Endodermal cell (in vitro differentiated cells): Measurements from ENCODE around the gene APOBEC3A. TPM values are rescaled to one million over a fixed set of nuclear protein-coding genes. Genes with fewer than 3 reads are reported as not detected.
"Not testable (repeated sequence)": the region's sequence is repeated elsewhere in the genome, so short reads cannot be mapped to it uniquely, and the experiment has no call there.

Source experiments
- DNase-seq: peaks from one replicate; pipeline ENCODE4 v3.0.0-alpha.2; 2017
- H3K27ac ChIP-seq: 2 replicates; pipeline ENCODE4 v1.5.1; 2013; ENCODE audit warnings: mild to moderate bottlenecking, low read depth, low read length, moderate library complexity
- H3K27me3 ChIP-seq: 2 replicates; pipeline ENCODE4 v1.6.1; 2013; ENCODE audit warnings: mild to moderate bottlenecking, low read length, moderate library complexity; ENCODE audit not compliant: insufficient read depth, control insufficient read depth, poor library complexity, severe bottlenecking
- H3K36me3 ChIP-seq: 2 replicates; pipeline ENCODE4 v1.7.0; 2013; ENCODE audit warnings: mild to moderate bottlenecking, low read length, moderate library complexity; ENCODE audit not compliant: control insufficient read depth, insufficient read depth
- H3K4me1 ChIP-seq: one replicate; pipeline ENCODE4 v1.7.0; 2013; ENCODE audit warnings: low read length; ENCODE audit not compliant: control insufficient read depth, insufficient read depth
- H3K4me3 ChIP-seq: 2 replicates; pipeline ENCODE4 v1.5.1; 2013; ENCODE audit warnings: mild to moderate bottlenecking, low read length, moderate library complexity
- H3K9ac ChIP-seq: 2 replicates; pipeline ENCODE4 v1.6.1; 2013; ENCODE audit warnings: mild to moderate bottlenecking, low read length, moderate library complexity; ENCODE audit not compliant: poor library complexity, severe bottlenecking; ENCODE audit errors: extremely low read depth
- H3K9me3 ChIP-seq: 2 replicates; pipeline ENCODE4 v1.6.1; 2013; ENCODE audit warnings: mild to moderate bottlenecking, low read length, moderate library complexity; ENCODE audit not compliant: control insufficient read depth
- H3K27ac Mint-ChIP-seq: 2 replicates; pipeline ENCODE4 v1.8.0; 2020; ENCODE audit warnings: mixed read lengths
- H3K27me3 Mint-ChIP-seq: 2 replicates; pipeline ENCODE4 v1.8.0; 2021; ENCODE audit warnings: mild to moderate bottlenecking, mixed read lengths; ENCODE audit not compliant: insufficient read depth
- H3K36me3 Mint-ChIP-seq: 2 replicates; pipeline ENCODE4 v1.8.0; 2020; ENCODE audit warnings: low read depth, mixed read lengths
- H3K4me1 Mint-ChIP-seq: 2 replicates; pipeline ENCODE4 v1.8.0; 2020; ENCODE audit warnings: mixed read lengths
- H3K4me3 Mint-ChIP-seq: 2 replicates; pipeline ENCODE4 v1.8.0; 2020; ENCODE audit warnings: mild to moderate bottlenecking, moderate library complexity, mixed read lengths
- H3K9me3 Mint-ChIP-seq: 2 replicates; pipeline ENCODE4 v1.8.0; 2020; ENCODE audit warnings: mild to moderate bottlenecking, mixed read lengths
- WGBS, 2 experiments: methylation state at CpG; one replicate each; pipeline versions ENCODE4 v1.1.5 to v1.1.7; 2013; ENCODE audit warnings: missing lambda C conversion rate in 2 of 2, mixed read lengths in 1 of 2; ENCODE audit not compliant: insufficient coverage in 1 of 2, insufficient read length in 1 of 2; 5-methylcytosine and 5-hydroxymethylcytosine counted together
- total RNA-seq, 2 donors: library from RNA; stranded (reverse); fragmentation: NEBNext Ultra II Directional in 1 of 2; extraction: Animal tissue kit (Norgen Biotek cat#: 25700) in 1 of 2; gene quantifications; 2 replicates in 1 of 2; 3 replicates in 1 of 2; pipeline ENCODE4 v1.2.1, GENCODE V29; 2021
- TF ChIP-seq, protein P1 (sequence below): fragments of 200-600 bp; sonication (generic); conservative IDR thresholded peaks from 2 replicates; pipeline ENCODE4 v1.5.0; 2021; ENCODE audit warnings: antibody characterized with exemption, mild to moderate bottlenecking

APOBEC3A gene
- total RNA-seq, 2 donors from 2014 or later, result not detected

DNA sequence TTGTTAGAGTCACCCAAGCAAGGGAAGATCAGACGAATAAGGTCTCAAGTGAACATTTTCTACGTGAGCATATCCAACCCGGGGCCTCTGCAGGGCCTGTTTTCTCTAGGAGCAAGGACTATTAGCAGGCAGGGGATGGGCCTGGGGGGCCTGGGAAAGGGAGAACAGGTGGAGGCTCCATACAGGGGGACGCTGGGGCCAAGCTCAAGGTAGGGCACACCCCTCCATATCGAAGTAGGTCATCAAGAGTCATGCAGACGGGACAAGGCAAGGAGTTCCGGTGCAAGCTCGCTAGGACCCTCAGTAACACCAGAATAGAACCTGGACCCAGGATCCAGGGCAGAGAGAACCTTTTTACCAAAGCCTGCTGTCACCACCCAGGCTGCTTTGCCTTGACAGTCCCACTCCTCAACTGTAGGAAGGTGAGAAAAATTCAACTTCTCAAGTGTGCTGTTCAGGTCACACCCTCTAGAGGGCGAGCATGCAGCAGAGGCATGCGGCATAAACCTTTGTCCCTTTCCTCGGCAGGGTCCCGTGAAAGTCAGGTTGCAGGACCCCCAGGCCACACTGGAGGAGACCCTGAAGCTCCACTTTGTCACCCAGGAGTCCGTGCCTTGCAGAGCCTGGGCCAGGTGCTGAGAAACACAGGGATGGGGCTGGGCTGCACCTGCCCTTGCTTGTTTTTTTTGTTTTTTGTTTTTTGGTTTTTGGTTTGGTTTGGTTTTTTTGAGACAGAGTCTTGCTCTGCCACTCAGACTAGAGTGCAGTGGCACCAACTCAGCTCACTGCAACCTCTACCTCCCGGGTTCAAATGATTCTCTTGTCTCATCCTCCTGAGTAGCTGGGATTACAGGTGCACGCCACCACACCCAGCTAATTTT lies 16.1 kb downstream of the APOBEC3A start:
- Histone ChIP-seq H3K27me3 (no peaks in the 10 kb centered on the region), H3K9ac (no peak overlapping the region), H3K4me1 (no peaks in the 10 kb centered on the region), H3K4me3 (no peak overlapping the region), H3K9me3 (peaks cover 20% of the 10 kb centered on the region), H3K27ac (no peak overlapping the region), H3K36me3 (no peaks in the 10 kb centered on the region)
- Mint-ChIP-seq H3K36me3 (no peaks in the 10 kb centered on the region), H3K9me3 (peaks cover 36% of the 10 kb centered on the region), H3K27me3 (peaks cover 9% of the 10 kb centered on the region), H3K27ac (no peak overlapping the region), H3K4me1 (no peaks in the 10 kb centered on the region), H3K4me3 (no peak overlapping the region)
- 37 to 60% methylated on average over 11 to 15 of the region's 15 CpGs for WGBS, 2 experiments
- peak; percentile 90 for DNase-seq
- TF ChIP-seq, protein P1, sequence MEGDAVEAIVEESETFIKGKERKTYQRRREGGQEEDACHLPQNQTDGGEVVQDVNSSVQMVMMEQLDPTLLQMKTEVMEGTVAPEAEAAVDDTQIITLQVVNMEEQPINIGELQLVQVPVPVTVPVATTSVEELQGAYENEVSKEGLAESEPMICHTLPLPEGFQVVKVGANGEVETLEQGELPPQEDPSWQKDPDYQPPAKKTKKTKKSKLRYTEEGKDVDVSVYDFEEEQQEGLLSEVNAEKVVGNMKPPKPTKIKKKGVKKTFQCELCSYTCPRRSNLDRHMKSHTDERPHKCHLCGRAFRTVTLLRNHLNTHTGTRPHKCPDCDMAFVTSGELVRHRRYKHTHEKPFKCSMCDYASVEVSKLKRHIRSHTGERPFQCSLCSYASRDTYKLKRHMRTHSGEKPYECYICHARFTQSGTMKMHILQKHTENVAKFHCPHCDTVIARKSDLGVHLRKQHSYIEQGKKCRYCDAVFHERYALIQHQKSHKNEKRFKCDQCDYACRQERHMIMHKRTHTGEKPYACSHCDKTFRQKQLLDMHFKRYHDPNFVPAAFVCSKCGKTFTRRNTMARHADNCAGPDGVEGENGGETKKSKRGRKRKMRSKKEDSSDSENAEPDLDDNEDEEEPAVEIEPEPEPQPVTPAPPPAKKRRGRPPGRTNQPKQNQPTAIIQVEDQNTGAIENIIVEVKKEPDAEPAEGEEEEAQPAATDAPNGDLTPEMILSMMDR, result peak; percentile 88

DNA sequence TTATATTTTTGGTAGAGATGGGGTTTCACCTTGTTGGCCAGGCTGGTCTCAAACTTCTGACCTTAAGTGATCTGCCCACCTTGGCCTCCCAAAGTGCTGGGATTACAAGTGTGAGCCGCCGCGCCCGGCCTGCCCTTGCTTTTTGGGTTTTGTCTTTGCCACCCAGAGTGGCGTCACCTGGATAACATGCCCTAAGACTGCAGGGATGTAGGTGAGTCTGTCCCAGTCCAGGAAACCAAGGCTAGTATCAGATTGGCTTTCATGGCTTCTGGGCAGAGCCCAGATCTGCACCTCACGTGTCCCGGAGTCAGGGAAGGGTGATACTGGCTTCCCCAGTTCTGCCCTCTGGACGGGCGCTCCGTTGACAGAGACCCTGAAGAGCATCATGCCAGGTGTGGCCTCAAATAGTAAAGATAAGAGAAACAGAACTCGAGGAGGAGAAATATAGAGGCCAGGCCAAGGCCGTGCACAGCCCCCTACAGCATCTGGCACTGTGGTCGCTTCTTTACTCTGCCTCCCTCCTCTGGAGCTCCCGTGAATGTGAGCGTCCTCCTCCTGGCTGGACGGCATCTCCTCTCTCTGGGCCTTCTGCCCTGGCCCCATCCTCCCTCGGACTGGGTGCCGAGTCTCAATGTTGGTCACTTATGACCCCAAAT lies 16.9 kb downstream of the APOBEC3A start:
- Mint-ChIP-seq H3K36me3 (no peaks in the 10 kb centered on the region), H3K27me3 (peaks cover 8% of the 10 kb centered on the region), H3K4me3 (no peak overlapping the region), H3K9me3 (peaks cover 40% of the 10 kb centered on the region), H3K27ac (no peak overlapping the region), H3K4me1 (no peaks in the 10 kb centered on the region)
- no peak overlapping the region for H3K4me3 ChIP-seq
- TF ChIP-seq, protein P1, result no peak
- H3K27ac ChIP-seq, result no peak overlapping the region
- H3K4me1 ChIP-seq, result no peaks in the 10 kb centered on the region
- no peak for DNase-seq
- no peak overlapping the region for H3K9ac ChIP-seq
- H3K9me3 ChIP-seq, result peaks cover 20% of the 10 kb centered on the region
- H3K27me3 ChIP-seq, result no peaks in the 10 kb centered on the region
- H3K36me3 ChIP-seq, result no peaks in the 10 kb centered on the region
- WGBS, 2 experiments, result 94% methylated on average over 12 to 18 of the region's 18 CpGs

DNA sequence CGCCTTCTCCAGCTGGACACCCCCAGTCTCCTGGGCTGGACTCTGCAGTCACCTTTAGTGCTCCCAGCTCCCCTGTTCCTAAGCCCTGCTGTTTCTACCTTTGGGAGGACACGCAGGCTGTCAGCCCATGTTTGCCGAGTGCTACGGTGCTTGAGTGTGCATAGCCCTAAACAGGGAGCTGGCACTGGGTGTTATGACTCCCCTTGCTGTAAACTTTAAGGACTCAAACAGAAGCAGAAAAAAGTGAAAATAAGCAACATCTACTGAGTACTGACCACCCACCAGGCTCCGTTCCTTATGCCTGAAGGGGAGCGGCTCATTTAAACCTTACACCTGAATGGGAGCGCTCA lies 17.4 kb downstream of the APOBEC3A start:
- Mint-ChIP-seq H3K27ac (no peak overlapping the region), H3K4me1 (no peaks in the 10 kb centered on the region), H3K4me3 (no peak overlapping the region), H3K27me3 (peaks cover 8% of the 10 kb centered on the region), H3K9me3 (peaks cover 40% of the 10 kb centered on the region), H3K36me3 (no peaks in the 10 kb centered on the region)
- no peak for DNase-seq
- no peak overlapping the region for H3K4me3 ChIP-seq
- no peak overlapping the region for H3K9ac ChIP-seq
- H3K36me3 ChIP-seq, result no peaks in the 10 kb centered on the region
- H3K27me3 ChIP-seq, result no peaks in the 10 kb centered on the region
- TF ChIP-seq, protein P1, result no peak
- 95% methylated on average over 6 to 7 of the region's 7 CpGs for WGBS, 2 experiments
- H3K27ac ChIP-seq, result no peak overlapping the region
- H3K9me3 ChIP-seq, result peaks cover 20% of the 10 kb centered on the region
- no peaks in the 10 kb centered on the region for H3K4me1 ChIP-seq

DNA sequence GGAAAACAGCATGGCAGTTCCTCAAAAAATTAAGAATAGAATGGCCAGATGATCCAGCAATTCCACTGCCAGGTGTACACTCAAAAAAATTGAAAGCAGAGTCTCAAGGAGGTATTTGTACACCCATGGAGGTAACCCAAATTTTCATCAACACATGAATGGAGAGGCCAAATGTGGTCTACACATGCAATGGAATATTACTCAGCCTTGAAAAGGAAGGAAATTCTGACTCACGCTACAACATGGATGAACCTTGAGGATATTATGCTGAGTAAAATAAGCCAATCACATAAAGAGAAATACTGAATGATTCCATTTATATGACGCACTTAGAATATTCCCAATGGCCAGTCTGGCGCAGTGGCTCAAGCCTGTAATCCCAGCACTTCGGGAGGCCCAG lies 19.9 kb downstream of the APOBEC3A start:
- H3K9ac ChIP-seq, H3K36me3 Mint-ChIP-seq, H3K36me3 ChIP-seq, H3K4me1 ChIP-seq, H3K27me3 Mint-ChIP-seq, H3K27ac Mint-ChIP-seq, H3K4me3 ChIP-seq, H3K4me1 Mint-ChIP-seq, H3K4me3 Mint-ChIP-seq, H3K27ac ChIP-seq, DNase-seq, H3K27me3 ChIP-seq: not testable (repeated sequence)
- peaks cover 20% of the 10 kb centered on the region for H3K9me3 ChIP-seq
- 90 to 100% methylated on average over 2 to 4 of the region's 4 CpGs for WGBS, 2 experiments
- peaks cover 45% of the 10 kb centered on the region for H3K9me3 Mint-ChIP-seq

DNA sequence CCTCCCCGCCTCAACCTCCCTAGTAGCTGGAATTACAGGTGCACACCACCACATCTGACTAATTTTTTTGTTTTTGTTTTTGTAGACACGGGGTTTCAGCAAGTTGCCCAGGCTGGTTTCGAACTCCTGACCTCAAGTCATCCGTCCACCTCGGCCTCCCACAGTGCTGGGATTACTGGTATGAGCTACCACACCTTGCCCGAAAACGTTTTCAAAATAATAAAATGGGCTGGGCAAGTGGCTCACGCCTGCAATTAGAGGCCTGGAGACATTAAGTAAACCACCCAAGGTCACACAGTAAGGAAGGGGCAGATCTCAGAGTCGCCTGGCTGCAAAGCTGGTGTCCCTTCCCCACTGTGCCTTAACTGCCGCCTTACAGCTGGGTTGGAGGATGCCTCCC lies 23.2 kb downstream of the APOBEC3A start:
- H3K9ac ChIP-seq, H3K4me3 Mint-ChIP-seq, H3K27ac Mint-ChIP-seq, H3K4me3 ChIP-seq, H3K27ac ChIP-seq, DNase-seq, H3K27me3 Mint-ChIP-seq, H3K36me3 ChIP-seq, H3K36me3 Mint-ChIP-seq, H3K4me1 Mint-ChIP-seq, H3K4me1 ChIP-seq, H3K27me3 ChIP-seq: not testable (repeated sequence)
- H3K9me3 ChIP-seq, result peaks cover 19% of the 10 kb centered on the region
- H3K9me3 Mint-ChIP-seq, result peaks cover 63% of the 10 kb centered on the region
- WGBS, 2 experiments, result 79 to 86% methylated on average over 8 to 10 of the region's 10 CpGs
